ENCODE results near the gene KIFC1. TPM values are rescaled to one million over a fixed set of nuclear protein-coding genes. Genes with fewer than 3 reads are reported as not detected.
A peak's percentile ranks its signal among the peaks of the same experiment; 100 is the strongest.

The KIFC1 gene
- total RNA-seq, 4 donors from 2014 or later = 3.2 to 19.5 (median 9.8) TPM

DNA sequence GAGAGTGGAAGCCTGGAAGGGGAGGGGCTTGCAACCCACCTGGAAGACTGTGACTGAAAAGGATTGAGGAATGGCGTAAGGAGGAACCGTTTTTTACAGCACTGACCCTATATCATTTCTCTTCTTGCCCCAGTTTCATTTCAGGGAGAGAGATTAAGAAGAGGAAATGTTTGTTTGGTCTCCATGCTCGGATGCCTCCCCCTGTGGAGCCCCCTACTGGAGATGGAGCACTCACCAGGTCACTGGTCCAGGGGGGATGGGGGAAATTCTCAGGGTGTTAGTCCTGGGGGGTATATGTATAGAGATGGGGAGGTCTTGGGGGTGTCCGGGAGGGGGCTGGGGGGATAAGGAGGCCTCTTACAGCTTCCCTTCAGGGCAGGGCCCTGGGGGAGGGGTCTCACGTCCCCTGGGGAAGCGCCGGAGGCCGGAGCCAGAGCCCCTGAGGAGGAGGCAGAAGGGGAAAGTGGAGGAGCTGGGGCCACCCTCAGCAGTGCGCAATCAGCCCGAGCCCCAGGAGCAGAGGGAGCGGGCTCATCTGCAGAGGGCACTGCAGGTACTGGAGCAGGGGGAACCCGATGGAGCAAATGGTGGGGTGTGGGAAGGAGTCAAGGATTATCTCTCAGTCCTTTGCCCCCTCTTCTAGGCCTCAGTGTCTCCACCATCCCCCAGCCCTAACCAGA, 23.1 kb downstream of the KIFC1 start:
- Histone ChIP-seq H3K36me3 (peaks cover 41% of the 10 kb centered on the region), H3K4me3 (no peak overlapping the region), H3K27me3 (no peaks in the 10 kb centered on the region), H3K9me3 (no peaks in the 10 kb centered on the region), H3K27ac (no peak overlapping the region), H3K4me1 (peaks cover 63% of the 10 kb centered on the region)
- WGBS = 67% methylated on average over 12 of the region's 12 CpGs
- no peak for TF ChIP-seq EP300 (IDR thresholded peaks at IDR 0.05)
- TF ChIP-seq POLR2A (IDR thresholded peaks at IDR 0.05) = no peak
- TF ChIP-seq POLR2AphosphoS5 (IDR thresholded peaks at IDR 0.05) = no peak
- TF ChIP-seq CTCF (IDR thresholded peaks at IDR 0.05) = no peak
- peak in 1 of 2 donors; percentile 62 for DNase-seq (ENCODE audit: low spot score in 2 of 2)

DNA sequence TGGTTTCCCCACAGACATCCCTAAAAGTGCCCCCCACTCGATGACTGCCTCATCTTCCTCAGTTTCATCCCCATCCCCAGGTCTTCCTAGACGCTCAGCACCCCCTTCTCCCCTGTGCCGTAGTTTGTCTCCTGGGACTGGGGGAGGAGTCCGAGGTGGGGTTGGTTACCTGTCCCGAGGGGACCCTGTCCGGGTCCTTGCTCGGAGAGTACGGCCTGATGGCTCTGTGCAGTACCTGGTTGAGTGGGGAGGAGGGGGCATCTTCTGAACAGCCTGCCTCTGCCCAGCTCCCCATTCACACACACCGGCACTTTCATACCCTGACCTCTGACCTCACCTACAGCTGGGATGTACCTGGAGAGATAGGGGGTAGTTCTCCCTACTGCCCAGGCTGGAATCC, 24.2 kb downstream of the KIFC1 start:
- Histone ChIP-seq H3K27me3 (no peaks in the 10 kb centered on the region), H3K4me3 (no peak overlapping the region), H3K4me1 (peaks cover 73% of the 10 kb centered on the region), H3K9me3 (no peaks in the 10 kb centered on the region), H3K27ac (no peak overlapping the region), H3K36me3 (peaks cover 41% of the 10 kb centered on the region)
- TF ChIP-seq EP300 (IDR thresholded peaks at IDR 0.05) (no peak), CTCF (IDR thresholded peaks at IDR 0.05) (no peak), POLR2AphosphoS5 (IDR thresholded peaks at IDR 0.05) (no peak), POLR2A (IDR thresholded peaks at IDR 0.05) (no peak)
- 80% methylated on average over 9 of the region's 9 CpGs for WGBS
- no peak for DNase-seq (ENCODE audit: low spot score in 2 of 2)

- H3K4me1 ChIP-seq = peaks cover 68% of the 10 kb centered on the region
- DNase-seq (ENCODE audit: low spot score in 2 of 2) = no peak
- no peaks in the 10 kb centered on the region for H3K27me3 ChIP-seq
- WGBS = 47% methylated on average over 12 of the region's 12 CpGs
- H3K4me3 ChIP-seq = peak overlapping the region; percentile 66
- H3K36me3 ChIP-seq = peaks cover 41% of the 10 kb centered on the region
- peak overlapping the region; percentile 85 for H3K27ac ChIP-seq
- TF ChIP-seq EP300 (IDR thresholded peaks at IDR 0.05) = no peak
- no peak for TF ChIP-seq POLR2AphosphoS5 (IDR thresholded peaks at IDR 0.05)
- no peak for TF ChIP-seq CTCF (IDR thresholded peaks at IDR 0.05)
- TF ChIP-seq POLR2A (IDR thresholded peaks at IDR 0.05) = no peak
- no peaks in the 10 kb centered on the region for H3K9me3 ChIP-seq
Observed at GRCh38 chr6:33416386-33417127, 24.9 kb downstream of the KIFC1 start.

DNA sequence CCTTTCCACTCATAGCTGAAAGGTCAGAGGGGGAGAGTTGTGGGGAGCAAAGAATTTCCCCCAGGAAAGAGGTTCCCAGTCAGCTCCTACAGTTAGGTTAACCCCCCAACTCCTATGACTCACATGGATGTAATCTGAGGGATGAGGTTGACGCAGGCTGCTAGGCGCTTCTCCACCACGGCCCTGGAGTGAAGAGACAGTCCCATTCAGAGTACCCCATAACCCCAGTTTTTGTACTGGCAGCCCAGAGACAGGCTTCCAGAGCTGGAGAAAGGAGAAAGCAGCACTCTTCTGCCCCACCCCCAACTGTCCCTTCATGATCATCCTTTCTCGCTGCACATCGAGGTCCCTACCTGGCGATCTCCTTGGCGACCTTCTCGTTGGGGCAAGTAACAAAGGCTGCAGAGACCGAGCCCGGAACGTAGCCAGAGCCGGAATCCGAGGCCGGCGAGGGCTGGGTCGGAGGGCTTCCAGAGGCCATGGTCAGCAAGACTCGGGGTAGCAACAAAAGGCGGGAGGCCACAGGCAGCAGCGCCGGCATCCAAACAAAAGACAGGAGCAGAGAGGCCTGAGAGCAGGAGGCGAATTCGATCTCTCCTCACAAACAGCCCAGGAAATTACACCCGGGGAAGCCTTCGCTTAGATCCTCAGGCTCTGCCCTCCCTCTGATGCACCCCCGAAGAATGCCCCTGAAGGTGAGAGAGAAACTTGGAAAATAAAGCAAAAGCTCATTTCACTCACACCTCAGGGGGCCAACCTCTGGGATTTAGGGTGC, 25.7 kb downstream of the KIFC1 start:
- DNase-seq (ENCODE audit: low spot score in 2 of 2) = peak in 1 of 2 donors; percentile 74
- Histone ChIP-seq H3K36me3 (peaks cover 38% of the 10 kb centered on the region), H3K4me1 (peaks cover 61% of the 10 kb centered on the region), H3K27ac (peak overlapping the region; percentile 85), H3K27me3 (no peaks in the 10 kb centered on the region), H3K4me3 (peak overlapping the region; percentile 66), H3K9me3 (no peaks in the 10 kb centered on the region)
- WGBS = 0% methylated on average over 25 of the region's 25 CpGs
- TF ChIP-seq EP300 (IDR thresholded peaks at IDR 0.05) = no peak
- no peak for TF ChIP-seq CTCF (IDR thresholded peaks at IDR 0.05)
- TF ChIP-seq POLR2AphosphoS5 (IDR thresholded peaks at IDR 0.05) = no peak
- no peak for TF ChIP-seq POLR2A (IDR thresholded peaks at IDR 0.05)

Measured in suprapubic skin (tissue), 4 donors.